HG02588 (cell line): ENCODE results near the gene BPIFB4.

Source experiments
- ATAC-seq: cut with Tn5 transposase; IDR thresholded peaks from one replicate; pipeline ENCODE4 v1.9.1; 2021; ENCODE audit warnings: mild to moderate bottlenecking, moderate library complexity; ENCODE audit not compliant: unreplicated experiment

Gene BPIFB4

DNA sequence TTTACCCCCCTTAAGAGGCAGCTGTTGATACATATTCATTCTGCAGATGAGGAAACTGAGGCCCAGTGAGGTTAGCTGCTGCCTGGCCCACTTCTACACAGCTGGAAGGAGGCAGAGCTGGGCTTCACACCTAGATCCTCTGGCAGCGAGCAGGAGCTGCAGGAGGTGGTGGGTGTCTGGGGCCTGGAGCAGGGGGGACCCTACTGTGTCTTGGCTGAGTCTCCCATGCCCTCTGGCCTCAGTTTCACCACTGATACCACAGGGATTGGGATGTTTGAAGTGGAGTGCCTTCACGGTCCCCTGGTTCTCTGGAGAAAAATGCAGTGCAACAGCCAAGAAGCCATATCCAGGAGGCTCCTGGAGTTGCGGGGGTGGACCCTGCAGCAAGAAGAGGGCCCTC is 80.3 kb downstream of the BPIFB4 start:
- no peak for ATAC-seq

DNA sequence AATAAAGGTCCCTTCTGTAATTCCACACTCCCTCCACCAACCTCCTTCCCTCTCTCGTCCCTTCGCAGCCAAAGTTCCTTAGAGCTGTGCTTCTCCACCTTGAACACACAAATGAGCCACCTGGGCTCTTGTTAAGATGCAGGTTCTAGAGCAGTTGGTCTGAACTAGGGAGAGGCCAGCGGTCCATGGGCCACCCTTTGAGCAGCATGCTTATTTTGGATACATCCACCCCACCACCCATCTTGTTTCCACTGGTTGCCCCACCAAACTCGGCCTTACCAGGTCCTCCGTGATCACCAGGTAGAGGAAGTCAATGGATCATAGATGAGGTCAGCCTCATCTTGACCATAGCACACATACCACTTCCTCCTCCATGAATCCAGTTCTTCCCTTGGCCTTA is 81.2 kb downstream of the BPIFB4 start:
- ATAC-seq: no peak
